HG03558 (cell line): ENCODE data around the gene MMP24.

Source experiments
- ATAC-seq: cut with Tn5 transposase; IDR thresholded peaks from one replicate; pipeline ENCODE4 v1.9.1; 2021; ENCODE audit warnings: moderate number of reproducible peaks; ENCODE audit not compliant: unreplicated experiment; ENCODE audit errors: extremely low read depth

MMP24 gene

DNA sequence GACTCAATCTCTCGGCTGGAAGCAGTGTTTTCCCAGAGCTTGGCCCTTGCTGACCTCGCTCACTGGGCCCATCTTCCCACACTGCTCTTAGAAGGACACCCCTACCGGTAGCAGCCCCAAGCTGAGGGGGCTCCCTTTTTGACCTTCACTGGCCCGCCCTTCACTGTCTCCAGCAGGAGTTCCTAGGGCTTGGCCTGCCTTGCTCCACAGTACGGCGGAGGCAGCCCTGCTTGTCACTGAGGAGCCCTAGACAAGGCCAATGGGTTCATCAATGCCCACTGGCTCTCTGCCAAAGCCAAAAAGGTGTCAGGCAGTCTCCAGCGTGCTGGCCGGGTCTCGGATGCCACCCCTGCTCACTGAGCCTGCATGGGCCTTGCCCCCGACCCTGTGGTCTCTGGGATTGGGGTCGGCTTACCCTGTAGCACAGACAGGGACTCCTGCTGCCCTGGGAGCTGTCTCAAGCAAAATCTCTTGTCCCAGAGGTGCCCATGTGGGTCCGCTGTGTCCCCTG lies 49.3 kb downstream of the MMP24 start:
- no peak for ATAC-seq

- ATAC-seq, result no peak
Observed at GRCh38 chr20:35276408-35276807, 49.9 kb downstream of the MMP24 start.

GRCh38 chr20:35277127-35277526 lies 50.6 kb downstream of the MMP24 start:
- ATAC-seq, result no peak

DNA sequence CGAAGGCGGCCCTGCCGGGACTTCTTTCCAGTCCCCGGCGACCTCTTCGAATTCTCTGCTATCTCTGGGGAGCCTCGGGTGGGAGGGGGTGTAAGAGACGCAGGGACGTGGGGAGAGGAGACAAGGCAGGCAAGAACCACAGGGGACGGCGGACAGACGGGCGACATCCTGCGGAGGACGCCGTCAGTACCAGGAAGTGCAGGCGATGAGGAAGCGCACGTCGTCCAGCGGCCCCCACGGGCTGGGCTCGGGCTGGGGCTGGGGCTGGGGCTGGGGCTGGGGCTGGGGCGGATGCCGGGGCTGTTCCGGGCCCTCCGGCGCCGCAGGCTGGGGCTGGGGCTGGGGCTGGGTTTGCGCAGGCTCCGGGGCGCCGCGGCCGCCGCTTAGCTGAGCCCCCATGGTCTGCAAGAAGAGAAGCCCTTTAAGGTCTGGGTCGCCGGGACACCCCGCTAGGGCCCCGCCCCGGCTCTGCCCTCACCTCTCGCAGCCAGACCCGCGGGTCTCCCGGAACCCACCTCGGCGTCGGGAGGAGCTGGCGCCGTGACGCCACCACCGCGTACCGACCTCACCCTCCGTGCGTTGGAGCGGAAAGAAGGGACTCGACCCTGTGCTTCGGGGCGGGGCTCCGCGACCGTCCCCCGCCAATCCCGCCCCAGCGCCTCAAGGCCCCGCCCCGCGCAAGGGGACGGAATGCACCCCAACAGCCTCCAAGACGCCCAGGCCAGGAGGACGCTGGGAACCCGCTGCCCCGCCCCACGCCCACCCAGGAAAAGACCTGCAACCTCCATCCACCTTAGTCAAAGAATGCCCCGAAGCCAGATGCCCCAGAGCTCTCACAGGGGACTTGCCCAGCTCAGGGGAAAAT lies 51.3 kb downstream of the MMP24 start, which contains the start of gene MMP24OS:
Gene MMP24OS (minus strand): TSS at position 592 of the 865 bp plus-strand sequence. CDS start 193 bp downstream, at position 399.
- peak; percentile 70 for ATAC-seq

DNA sequence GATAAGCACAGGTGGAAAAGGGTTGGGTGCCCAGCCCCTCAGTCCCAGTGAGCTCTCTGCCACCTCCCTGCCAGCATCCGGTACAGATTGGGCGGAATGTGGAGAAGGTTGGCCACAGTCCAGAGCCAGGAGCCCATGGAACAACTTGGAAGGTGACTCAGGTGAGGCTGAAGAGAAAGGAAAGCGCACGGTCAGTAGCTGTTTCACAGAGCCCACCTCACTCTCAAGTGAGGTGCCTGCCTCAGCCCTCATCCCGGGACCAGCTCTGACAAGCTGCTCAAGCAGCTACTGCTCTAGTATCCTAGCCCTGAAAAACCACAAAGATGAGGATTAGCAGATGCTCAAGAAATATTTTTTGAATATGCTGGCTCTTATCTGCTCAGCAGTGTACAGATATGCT lies 52.5 kb downstream of the MMP24 start:
- ATAC-seq, result no peak

GRCh38 chr20:35279533-35280174 lies 53.2 kb downstream of the MMP24 start:
- ATAC-seq, result no peak

DNA sequence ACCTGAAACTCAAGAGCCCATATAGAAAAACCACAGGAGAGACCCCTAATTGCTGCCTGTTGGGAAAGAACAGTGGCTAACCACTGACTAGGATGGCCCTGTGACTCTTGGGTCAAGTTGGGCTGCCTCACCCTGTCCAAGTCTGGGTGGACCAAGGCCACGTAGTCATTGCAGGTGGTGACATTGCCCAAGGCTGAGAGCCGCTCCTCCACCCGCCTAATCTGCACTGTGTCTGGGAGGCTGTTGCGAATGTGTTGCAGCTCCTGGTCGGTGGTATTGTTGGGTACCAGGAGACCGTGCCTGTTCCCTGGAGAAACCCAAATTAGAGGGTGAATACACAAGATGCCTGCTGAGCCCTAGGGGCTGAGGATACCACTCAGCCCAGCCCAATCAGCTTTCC lies 54.0 kb downstream of the MMP24 start:
- ATAC-seq, result no peak

DNA sequence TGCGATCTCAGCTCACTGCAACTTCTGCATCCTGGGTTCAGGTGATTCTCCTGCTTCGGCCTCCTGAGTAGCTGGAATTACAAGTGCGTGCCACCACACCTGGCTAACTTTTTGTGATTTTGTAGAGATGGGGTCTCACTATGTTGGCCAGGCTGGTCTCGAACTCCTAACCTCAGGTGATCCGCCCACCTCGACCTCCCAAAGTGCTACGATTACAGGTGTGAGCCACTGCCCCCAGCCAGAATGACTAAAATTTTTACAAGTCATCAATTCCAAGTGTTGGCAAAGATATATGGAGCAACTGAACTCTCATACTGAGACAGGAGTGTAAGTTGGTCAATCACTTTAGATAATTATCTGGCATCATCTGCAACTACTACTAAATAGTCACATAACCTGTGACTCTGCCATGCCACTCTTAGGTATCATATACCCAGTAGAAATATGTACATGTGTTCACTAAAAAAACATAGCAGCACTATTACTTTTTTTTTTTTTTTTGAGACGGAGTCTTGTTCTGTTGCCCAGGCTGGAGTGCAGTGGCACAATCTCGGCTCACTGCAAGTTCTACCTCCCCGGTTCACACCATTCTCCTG lies 55.1 kb downstream of the MMP24 start:
- no peak for ATAC-seq

DNA sequence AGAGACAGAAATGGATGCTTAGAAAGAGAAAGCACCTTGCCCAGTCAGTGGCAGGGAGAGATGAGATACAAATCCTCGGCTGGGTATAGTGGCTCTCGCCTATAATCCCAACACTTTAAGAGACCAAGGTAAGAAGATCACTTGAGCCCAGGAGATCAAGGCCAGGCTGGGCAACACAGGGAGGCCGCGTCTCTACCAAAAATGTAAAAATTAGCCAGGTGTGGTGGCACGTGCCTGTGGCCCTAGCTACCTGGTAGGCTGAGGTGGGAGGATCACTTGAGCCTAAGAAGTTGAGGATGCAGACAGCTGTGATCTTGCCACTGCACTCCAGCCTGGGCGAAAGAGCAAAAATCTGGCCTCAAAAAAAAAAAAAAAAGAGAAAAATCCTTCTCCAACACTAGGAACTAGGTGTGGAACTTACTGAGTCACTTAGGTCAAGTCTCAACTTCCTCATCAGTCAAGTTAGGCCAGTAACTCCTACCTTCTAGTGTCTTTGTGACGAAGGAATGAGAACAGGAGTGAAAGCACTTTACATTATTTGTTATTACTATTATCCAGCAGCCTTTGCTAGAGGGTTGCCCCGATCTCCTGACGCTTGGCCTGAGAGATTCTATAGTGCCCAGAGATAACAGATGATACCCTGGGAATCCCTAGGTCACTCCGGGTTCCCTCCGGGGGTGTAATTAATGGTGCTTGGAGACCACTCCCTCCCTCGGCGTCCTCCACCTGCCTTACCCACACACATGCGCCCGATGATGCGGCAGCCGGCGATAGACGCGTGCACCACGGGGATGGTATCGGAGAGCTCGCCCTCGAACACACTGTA lies 57.2 kb downstream of the MMP24 start:
- no peak for ATAC-seq

- ATAC-seq, result no peak
Observed at GRCh38 chr20:35284267-35284991, 57.9 kb downstream of the MMP24 start, which contains the start of gene EIF6. Gene EIF6 (minus strand): TSS chr20:35284772. CDS start chr20:35284487, 285 bp downstream.

- no peak for ATAC-seq
Observed at GRCh38 chr20:35284992-35285805, 58.7 kb downstream of the MMP24 start.

- ATAC-seq, result no peak
Observed at GRCh38 chr20:35285806-35286076, 59.3 kb downstream of the MMP24 start.

- no peak for ATAC-seq
Observed at GRCh38 chr20:35286077-35286898, 59.8 kb downstream of the MMP24 start.

GRCh38 chr20:35286899-35287508 lies 60.5 kb downstream of the MMP24 start:
- ATAC-seq, result no peak

GRCh38 chr20:35287509-35288324 lies 61.2 kb downstream of the MMP24 start:
- no peak for ATAC-seq

DNA sequence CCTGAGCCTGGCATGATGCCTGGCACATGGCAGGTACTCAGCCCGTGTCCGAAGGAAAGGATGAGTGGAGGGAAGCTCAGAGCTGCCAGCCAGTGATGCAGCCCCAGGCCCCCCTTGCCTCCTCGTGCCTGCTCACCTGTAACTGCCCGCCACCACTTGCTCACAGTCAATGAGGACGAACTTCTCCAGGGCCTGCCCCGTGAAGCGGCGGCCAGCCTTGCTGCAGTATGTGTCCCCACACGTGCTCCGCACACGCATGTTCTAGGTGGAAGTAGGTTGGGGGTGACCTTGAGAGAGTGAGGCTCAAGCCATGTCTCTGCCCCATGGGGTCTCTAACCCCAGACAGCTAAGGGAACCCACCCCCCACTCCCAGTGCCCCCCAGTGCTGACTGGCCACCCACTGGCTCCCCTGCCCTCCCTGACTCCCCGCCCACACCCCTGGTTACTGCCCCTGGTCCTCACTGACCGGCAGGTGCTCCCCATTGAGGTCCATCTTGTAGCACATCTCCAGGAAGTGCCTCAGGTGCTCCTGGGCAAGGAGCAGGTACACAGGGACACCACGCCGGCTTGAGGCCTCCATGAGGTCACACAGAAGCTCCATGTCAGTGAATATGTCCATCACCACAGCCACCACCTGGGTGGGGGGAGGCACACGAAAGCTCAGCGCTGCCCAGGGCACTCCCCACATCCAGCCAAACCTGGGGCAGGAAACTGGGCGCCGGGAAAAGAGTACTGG lies 62.0 kb downstream of the MMP24 start:
- no peak for ATAC-seq
